ELR (cell line): ENCODE data around the gene OTULIN.

Experiments
- DNase-seq: peaks from one replicate; pipeline ENCODE4 v3.0.0-alpha.2; 2015; ENCODE audit warnings: low read depth

OTULIN gene

DNA sequence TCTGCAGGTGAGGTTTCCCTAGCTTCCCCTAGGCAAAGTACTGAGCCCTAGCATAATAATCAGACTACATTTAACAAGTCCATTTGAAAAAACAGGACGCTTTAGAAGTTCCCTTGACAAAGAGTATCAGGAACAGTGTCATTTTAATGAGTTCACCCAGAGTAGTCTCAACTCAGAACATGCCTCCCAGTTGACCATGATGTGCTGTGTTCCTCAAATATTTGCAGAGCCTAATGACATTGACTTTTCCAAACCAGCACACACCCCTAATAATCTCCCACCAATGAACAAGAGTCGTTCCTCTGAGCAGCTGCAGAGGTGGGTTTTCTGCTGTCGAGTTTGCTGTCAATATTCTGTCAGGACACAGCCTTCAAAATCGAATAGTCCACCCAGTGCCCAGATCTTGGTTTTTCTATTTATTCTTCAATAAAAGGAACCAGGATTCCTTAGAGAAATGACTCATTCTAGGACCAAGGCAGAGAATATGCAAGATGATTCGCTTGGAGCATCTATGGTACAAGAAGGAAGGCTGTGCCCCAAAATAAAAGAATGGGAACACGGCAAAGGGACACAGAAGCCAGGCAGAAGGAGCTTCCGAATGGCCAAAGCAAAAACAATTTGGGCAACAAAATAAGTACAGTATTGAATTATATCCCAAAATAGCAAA, 57.6 kb downstream of the OTULIN start:
- peak; percentile 51 for DNase-seq

DNA sequence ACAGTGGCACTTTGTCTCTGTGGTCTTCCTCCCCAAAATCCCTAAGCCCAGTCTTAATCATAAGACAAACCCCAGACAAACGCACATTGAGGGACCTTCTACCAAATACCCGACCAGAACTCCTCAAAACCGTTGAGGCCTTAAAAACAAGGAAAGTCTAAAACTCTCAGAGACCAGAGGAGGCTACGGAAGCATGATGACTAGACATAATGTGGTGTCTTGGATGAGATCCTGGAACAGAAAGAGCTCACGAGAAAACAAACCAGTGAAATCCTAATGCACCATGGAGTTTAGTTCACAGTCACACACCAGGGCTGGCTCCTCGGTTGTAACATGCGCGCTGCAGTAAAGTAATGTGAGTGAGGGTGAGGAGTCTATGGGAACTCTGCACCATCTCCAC, 58.4 kb downstream of the OTULIN start:
- no peak for DNase-seq

DNA sequence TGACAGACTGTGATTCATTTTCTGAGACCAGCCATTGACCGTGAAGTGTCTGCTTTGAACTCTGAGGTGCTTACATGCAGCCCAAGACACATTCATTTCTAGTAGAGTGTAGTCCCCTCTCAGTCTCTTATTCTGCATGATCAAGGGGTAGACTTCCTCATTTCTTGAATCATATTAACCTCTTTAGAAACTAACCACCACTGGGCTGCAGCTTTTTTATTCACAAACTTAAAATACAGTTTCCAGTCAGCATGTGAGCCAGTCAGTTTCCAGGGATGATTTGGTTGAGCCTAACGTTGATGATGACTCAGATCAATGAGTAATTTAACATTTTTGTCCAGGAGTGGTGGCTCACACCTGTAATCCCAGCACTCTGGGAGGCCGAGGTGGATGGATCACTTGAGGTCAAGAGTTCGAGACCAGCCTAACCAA, 59.2 kb downstream of the OTULIN start:
- DNase-seq, result peak; percentile 54

DNA sequence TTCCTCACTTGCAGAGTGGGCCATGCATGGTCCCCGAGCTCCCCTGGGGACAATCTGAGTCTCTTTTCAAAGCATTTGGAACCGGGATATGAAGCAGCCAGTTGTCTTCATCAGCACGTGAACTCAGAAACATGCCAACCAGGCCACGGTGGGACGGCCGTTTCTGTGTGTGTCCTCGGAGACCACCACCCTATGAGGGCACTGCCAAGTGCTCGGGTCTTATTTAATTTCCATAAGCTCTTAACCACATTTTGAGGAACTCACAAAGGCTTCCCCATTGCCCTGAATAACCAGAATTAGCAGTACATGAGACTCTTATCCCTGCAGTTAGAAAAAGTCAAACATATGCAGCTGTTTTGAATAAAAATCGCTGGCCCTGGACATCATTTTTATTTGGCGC, 60.1 kb downstream of the OTULIN start:
- DNase-seq, result no peak

DNA sequence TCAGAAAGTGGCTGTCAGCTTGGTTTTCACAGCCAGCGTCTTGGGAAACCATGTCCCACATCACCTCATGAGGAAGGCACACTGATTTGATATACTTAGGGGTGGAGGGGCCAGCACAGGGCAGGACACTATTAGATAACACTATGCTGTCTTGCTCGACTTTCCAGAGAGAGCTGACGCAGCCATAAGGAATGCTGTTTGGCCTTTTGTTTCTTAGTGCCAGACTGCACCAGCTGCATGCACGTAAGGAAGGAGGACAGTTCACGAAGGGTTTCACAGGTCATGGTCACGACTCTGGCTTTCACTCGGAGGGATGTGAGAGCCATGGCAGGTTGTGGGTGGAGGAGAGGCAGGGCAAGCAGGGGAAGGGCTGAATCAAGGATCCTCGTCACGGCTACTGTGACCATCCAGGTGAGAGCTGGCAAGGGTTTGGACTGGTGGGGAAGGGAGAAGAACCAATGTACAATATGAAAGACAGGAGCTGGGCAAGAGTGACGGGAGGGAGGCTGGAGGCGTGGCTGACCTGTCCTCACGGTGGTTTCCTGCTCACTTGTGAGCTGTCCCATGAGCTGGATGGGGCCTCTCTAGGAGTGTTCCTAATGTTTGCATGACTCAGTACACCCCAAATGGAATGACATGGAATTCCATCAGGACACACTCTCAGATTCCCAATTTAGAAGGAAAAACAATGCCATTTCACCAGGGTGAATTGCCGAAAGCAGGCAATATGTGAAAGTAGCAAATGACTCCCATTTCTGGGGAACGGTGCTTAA, 61.7 kb downstream of the OTULIN start:
- DNase-seq, result peak; percentile 81

DNA sequence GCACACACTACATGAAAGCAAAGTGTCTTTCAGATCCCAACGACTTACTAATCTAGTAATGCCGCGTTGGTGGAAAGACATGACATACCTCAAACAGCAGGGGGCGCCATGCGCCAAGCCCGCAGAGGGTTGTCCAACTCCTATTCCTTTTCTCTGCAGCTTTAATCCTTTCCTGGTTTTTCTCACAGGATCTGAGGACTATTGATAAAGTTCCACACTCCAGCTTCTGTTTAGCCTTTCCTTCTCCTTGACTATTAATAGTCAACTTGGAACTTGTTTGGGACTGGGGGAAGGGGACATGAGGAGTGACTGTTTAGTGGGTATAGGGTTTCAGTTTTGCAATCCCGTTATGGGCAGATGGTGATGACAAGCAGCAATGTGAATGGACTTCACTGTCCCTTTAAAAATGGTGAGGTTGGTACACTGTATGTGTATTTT, 62.9 kb downstream of the OTULIN start:
- DNase-seq, result peak; percentile 84

DNA sequence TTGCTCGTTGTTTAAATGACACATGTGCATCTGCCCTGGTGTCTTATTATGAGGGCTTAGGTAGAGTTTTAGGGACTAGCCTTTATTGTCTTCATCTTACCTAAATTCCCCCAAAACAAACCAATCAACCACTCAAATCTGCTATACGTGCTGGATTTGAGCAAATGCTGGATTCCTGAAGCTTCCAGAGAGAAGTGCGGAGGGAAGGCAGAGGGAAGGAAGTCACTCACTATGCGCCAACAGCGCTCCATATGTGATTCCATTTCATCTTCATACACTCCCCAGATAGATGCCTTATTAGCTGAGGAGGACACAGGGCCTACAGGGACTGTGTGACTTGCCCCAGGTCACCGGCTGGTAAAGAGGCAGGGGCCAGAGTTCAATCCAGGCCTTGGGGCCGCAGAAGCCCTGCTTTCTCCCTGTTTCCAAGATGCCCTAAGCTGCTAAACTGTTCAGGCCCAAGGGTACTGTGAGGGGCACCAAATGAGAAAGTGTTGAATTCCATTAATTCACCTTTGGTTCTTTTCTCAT, 63.5 kb downstream of the OTULIN start:
- no peak for DNase-seq

DNA sequence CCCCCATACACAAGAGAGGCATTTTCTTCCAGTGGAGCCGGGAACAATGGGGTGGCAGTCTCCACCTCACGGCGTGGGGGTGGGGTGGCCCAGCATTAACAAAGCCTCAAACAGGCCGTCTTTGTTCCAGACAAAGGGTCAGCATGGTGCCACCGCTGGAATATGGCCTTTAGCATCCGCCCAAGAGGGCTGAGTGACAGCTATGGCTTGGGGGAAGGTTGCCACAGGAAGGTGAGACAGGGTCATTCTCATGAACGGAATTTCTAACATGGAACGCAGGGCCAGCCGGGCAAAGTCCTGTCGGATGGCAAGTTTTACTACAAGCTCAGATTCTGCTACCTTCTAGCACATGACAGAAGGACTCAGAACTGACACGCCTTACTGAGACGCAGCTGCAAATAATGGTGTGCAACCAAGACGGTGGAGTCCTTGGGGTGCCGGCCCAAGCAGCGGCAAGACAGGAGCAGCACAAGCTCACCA, 64.0 kb downstream of the OTULIN start:
- no peak for DNase-seq

DNA sequence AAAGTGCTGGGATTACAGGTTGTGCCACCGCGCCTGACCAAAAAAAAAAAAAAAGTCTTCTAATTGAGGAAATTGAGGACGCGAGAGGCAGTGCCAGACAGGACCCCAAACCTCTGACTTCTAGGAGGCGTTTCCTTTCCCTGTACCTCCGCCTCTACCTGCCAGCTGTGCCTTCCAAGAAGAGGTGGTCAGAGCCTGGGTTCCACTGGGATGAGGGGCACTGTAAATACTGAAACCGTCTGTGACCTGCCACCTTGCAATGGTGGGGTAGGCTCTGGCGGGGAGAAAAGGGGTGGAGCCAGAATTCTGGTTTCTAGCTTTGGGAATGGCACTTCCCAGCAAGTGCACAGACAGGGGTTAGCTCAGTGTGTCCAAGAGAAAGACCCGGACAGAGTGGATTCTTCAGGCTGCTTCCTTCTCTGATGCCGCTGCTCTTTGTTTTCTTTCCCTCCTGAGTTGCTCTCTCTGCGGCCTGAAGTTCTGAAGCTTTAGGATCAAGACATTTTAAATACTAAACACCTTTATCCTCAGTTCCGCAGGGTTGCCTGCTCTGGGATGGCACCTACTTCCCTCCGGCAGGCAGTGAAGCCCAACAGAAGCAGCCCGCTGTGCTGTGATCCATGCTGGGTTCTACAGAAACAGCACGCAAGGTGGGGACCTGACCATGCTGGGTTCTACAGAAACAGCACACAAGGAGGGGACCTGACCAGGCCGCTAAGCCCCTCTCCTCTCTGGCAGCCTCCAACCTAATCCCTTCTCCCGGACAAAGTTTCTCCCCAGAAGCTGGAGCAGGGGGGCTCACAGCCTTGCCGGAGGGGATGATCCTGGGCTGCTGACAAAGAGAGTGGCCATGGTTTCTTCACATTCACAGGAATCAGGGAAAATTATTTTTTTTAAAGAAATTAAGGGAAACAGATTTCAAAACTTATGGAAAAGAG, 65.2 kb downstream of the OTULIN start:
- DNase-seq, result no peak

DNA sequence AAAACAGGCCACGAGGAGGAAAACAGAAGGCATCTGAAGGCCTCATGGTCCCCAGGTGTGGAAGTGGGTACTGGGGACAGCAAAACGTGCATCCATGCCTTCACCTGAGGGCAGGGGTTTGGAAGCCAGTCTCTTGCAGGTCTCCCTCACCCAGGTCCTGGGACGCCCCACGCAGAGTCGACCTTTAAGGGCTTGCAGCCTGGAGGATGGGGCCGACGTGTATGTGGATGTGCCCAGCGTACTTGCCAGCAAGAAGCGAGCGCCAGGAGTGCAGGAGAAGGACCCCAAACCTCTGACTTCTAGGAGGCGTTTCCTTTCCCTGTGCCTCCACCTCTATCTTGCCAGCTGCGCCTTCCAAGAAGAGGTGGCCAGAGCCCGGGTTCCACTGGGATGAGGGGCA, 65.9 kb downstream of the OTULIN start:
- no peak for DNase-seq

DNA sequence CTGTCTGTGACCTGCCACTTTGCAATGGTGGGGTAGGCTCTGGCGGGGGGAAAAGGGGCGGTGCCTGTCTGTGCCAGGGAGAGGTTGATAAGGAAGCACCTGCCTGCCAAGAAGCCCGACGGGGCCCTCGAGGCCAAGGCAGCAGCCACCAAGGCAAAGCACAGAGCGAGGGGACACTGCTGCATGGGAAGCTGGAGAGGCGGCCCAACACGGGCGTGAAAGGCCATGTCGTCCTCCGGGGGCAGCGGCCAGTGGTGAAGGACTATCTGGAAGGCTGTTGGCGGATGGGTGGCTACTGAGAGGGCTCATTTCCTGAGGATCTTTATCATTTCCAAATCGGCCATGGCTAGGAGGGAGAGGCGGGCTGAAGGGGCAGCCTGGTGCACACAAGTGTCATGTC, 66.4 kb downstream of the OTULIN start:
- DNase-seq, result no peak

DNA sequence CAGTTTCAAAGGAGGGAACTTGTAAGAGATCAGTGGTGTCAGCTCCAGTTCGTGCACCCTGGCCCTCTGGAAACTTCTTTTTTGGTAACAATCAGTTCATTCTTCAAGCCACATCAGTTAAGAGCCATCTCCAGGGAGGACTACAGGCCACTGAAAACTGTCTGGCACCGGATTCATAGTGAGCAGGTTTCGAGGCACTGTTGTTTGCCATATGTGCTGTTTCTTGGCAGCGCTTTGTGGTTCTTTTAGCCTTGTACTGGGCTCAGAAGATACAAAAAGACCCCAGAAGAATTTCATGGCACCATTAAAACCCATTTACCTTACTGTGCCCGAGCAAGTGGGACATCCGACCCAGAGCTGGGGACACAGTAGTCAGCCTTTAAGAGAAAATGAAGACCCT, 68.5 kb downstream of the OTULIN start:
- DNase-seq, result no peak

DNA sequence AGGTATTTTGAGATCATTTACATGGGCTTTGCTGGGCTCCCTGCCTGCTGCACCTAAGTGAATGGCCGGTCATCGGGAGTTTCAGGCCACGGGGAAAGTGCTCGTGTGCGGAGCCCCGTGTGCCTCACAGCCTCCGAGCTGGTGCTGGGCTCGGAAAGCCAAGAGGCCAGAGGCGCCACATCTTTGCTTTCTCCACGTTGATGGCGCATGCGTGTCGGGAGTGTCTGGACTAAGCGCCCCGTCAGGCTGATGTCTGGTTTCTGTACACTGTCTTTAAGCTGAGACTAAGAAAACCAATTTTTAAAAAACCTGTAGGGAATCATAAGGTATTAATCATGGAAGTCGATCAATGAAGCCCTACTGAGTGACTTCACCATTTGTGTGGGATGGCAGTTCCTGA, 69.1 kb downstream of the OTULIN start:
- no peak for DNase-seq

DNA sequence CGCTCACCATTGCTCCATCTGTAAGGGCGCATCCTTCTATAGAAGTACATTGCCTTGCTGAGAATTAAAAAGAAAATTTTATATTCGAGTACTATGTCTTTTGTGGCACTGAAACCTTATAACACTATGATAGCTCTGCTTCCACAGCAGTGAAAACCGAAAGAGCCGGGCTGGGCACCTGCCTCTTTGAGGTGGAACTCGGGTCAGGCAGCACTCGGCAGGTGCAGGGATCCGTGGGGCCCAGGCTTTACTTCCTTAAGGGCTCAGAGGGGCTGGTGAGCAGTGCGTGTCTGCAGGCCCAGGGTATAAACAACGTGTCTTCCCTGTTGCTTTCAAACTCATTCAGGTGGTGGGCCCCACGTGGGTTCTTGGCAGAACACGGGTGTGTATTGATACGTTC, 69.9 kb downstream of the OTULIN start:
- no peak for DNase-seq

DNA sequence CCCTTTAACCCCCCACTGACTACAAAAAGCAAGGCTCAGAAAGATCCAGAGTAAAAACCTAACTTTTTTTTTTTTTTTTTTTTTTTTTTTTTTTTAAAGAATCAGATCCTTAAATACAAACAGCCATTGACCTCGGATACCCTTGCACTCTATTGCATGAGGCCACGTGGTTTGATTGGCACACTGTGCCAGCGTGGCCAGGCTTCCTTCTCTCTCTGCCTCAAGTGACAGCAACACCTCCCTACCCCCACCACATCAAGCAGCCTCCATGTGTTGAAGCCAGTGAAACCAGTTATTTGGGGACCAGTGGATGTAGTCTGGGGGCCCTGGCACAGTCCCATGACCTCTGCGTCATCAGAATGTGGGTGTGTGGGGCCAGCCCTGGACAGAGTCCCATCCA, 71.4 kb downstream of the OTULIN start:
- no peak for DNase-seq

DNA sequence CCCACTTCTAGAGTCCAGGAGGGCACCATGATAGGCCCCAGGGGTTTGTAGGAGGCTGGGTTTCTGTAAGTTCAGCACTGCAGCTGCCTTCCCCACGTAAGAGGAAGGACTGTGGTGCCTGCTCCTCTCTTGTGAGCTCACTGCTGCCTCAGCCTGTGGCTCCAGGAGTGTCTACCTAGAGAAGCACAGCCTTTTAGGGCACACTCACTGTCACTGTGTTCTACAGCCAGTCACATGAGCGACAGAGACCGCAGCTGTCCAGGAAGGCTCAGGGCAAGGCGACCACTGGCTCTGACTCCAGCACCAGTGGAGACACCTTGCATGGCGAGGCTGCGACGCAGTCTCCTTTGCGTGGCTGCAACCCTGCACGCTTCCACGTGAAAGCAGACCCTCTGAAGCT, 72.8 kb downstream of the OTULIN start:
- no peak for DNase-seq

DNA sequence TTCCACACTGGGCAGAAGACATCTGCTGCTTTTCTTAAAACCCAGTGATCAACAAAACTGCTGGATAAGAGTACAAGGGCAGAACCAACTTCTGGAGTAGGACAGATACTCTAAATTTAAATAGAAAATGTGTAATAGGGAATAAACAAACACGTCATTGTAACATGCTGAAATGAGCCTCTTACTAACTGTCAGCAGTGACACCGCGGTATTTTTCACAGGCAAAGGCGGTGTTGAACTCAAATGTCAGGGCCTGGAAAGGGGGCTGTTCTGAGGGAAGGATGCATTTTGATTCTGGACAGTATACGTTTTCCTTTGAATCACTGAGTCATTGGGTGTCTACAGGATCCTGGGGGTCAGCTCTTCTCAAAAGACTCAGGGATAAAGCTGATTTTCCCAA, 73.5 kb downstream of the OTULIN start:
- no peak for DNase-seq

DNA sequence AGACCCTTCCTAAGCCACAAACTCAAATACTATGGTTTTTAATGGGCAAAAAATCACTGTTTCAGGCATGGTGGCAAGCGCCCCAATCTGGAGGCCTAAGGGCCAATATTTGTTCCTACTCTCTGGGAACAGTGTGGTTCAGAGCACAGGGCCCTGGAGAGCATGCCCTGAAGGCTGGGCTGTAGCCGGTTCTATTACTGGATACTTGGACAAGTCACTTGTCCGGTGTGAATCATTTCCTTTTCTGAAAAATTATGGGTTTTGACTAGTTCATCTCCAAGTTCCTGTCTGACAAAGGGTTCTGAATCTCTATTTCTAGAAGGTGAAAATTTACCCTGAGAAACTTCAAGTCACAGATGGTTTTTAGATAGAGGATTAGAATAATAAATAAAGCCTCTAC, 75.0 kb downstream of the OTULIN start:
- peak; percentile 90 for DNase-seq

DNA sequence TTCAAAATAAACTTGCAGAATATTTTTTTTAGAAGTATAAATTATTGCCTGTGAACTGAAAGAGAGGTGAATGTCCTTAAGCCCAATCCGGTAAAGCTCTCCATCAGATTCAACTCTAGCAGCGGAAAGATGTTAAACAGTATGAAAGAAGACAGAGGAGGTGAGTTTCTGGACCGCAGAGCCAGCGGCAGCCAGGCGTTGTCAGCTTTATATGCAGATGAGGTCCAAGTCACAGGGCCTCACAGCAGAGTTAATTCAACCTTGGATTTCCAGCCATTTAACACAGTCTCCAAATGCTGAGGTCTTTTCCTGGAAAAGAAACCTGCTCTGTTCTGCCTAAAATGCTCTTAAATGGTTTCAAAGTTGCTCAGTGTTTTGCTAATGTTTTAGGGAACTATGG, 75.5 kb downstream of the OTULIN start:
- DNase-seq, result no peak

DNA sequence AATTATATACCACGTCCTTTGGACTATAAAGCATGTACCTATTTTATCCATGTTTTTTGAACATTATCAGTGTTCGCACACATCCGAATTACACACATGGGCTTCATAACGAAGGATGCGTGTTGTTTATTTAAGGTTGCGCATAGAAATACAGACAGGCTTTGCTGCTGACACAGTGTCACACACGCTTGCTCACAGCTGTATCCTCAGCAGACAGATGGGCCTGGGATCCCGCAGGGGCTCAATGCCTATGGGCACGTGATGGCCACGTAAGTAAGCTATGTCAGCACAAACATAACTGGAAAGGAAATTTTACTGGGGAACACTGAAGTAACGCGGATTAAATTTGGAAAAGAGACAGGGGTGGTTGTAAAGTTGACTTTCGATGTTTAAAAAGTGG, 76.6 kb downstream of the OTULIN start:
- no peak for DNase-seq

DNA sequence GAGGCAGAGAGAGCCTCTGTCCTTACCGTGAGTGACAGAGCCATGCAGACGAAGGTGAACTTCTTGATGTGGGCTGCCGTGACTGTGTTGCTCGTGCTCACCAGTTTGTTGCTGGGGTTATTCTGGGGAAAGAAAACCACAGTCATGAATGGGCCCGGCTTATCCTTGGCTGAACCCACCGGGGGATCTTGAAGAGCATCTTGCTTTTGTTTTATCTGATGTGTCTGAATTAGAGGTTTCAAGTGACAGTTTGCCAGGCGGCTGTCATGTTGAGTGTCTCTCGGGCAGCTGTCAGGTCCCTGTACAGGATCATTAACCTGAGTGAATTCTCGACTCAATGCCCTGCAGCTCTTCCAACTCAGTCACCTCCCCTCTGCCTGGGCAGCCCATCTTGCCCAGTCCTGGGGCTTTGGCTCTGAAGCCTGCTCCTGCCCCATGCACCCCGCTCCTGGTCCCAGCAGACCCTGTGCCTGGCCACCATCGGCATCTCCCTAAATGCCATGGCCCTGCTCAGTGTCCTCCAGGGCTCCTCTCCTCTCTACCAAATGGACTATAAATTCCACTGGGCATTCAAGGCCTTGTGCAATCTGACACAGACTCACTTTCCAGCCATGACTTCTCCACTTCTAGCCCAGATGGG, 77.4 kb downstream of the OTULIN start:
- no peak for DNase-seq

DNA sequence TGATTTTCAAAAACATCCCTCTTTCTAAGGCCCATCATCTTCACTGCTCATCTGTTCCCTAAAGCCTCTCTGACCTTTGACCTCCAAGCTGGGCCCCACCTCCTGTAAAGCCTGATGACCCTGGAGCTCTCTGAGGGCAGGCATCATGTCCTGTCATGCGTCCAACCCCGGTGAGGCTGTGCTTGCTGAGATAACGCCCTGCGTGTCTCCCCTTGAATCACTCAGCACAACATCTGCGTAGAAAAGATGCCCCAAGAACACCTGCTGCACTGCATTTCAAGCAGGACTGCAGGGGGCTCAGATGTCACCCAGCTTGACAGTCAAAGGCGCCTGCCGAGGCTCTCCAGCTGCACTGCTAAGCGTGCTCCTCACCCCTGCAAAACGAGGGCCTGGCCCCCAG, 78.0 kb downstream of the OTULIN start:
- no peak for DNase-seq
